Measurements from ENCODE around the gene EIF4G2.

GRCh38 chr11:10762185-10762584, 46.5 kb downstream of the EIF4G2 start:
- TF ChIP-seq POLR2AphosphoS5 (IDR thresholded peaks at IDR 0.05; ENCODE audit: low read depth, low read length) (no peak), TAF1 (IDR thresholded peaks at IDR 0.05; ENCODE audit: borderline replicate concordance, insufficient read depth, low read length) (no peak)

All from PFSK-1 (cell line).